Transverse colon (tissue), 4 donors: Measurements from ENCODE around the gene ZFY. TPM values are rescaled to one million over a fixed set of nuclear protein-coding genes. Genes with fewer than 3 reads are reported as not detected.

Source experiments
- DNase-seq: peaks from one replicate; pipeline ENCODE4 v3.0.0-alpha.2; 2019
- H3K27ac ChIP-seq, 4 donors: fragments of 200-600 bp; sonication (generic); 2 replicates each; pipeline ENCODE4 v1.5.1; 2016 to 2018; ENCODE audit warnings: inconsistent platforms in 4 of 4
- H3K27me3 ChIP-seq: fragments of 200-600 bp; sonication (generic); 2 replicates; pipeline ENCODE4 v1.5.1; 2017; ENCODE audit warnings: inconsistent platforms
- H3K36me3 ChIP-seq, 4 donors: fragments of 200-600 bp; sonication (generic); 2 replicates each; pipeline ENCODE4 v1.5.1; 2017 to 2019; ENCODE audit warnings: inconsistent platforms in 4 of 4
- H3K4me1 ChIP-seq, 4 donors: fragments of 200-600 bp; sonication (generic); 2 replicates each; pipeline ENCODE4 v1.5.1; 2017 to 2020; ENCODE audit warnings: inconsistent platforms in 4 of 4
- H3K4me3 ChIP-seq, 4 donors: fragments of 200-600 bp; sonication (generic); 1 replicate in 1 of 4; 2 replicates in 3 of 4; pipeline versions ENCODE4 v1.5.1 to v1.6.1; 2017 to 2019; ENCODE audit warnings: inconsistent platforms in 4 of 4
- H3K9me3 ChIP-seq, 2 donors: fragments of 200-600 bp; sonication (generic); 2 replicates each; pipeline ENCODE4 v1.5.1; 2017 to 2019; ENCODE audit warnings: inconsistent platforms in 2 of 2
- CTCF ChIP-seq, 5 experiments: fragments of 200-600 bp in 3 of 5; fragments of 450-650 bp in 2 of 5; sonication (generic) in 3 of 5; IDR thresholded peaks; 1 replicate in 2 of 5; 2 replicates in 3 of 5; pipeline ENCODE4 v1.5.1; 2016 to 2017; ENCODE audit warnings: antibody characterized with exemption in 5 of 5, inconsistent platforms in 3 of 5, mild to moderate bottlenecking in 2 of 5, moderate library complexity in 1 of 5
- EP300 ChIP-seq: sonication (generic); formaldehyde crosslinking; IDR thresholded peaks from one replicate; pipeline ENCODE4 v1.6.1; 2017; ENCODE audit warnings: antibody characterized with exemption, low read depth
- POLR2A ChIP-seq: fragments of 450-650 bp; IDR thresholded peaks from one replicate; pipeline ENCODE4 v1.6.1; 2016; ENCODE audit warnings: antibody characterized with exemption, mild to moderate bottlenecking, moderate library complexity
- POLR2AphosphoS5 ChIP-seq, 3 donors: sonication (generic); formaldehyde crosslinking; IDR thresholded peaks; one replicate each; pipeline ENCODE4 v1.6.1; 2016; ENCODE audit warnings: antibody characterized with exemption in 3 of 3
- WGBS, 2 donors: methylation state at CpG; one replicate each; pipeline ENCODE4 v1.1.5; 2018; ENCODE audit warnings: low coverage in 1 of 2; 5-methylcytosine and 5-hydroxymethylcytosine counted together
- in situ Hi-C, 4 donors: fragments of 200-750 bp; cut with MboI; loops; one replicate each; pipeline versions ENCODE4 v1.15.0 to v1.15.1; 2017; ENCODE audit warnings: low sequenced_read_pairs in 3 of 4, low pct_ligation_motif_present in 1 of 4, low pct_unique_long_range_greater_than_20kb in 1 of 4
- intact Hi-C: fragments of 100-400 bp; cut with DNase I; formaldehyde crosslinking; loops from one replicate; pipeline ENCODE4 v1.15.1; 2023; ENCODE audit warnings: low total_unique reads
- total RNA-seq, 4 donors: library from RNA; depleted of rRNA; stranded (reverse); fragments of >200 nt; gene quantifications; one replicate each; pipeline ENCODE4 v1.1.0, GENCODE V29; 2016

Gene ZFY
- total RNA-seq, 4 donors from 2014 or later, result 12.7 to 15.8 TPM; not detected in 2

- 53% methylated on average over 3 of the region's 10 CpGs; no CpG with 5 or more reads in 1 of the 2 donors for WGBS, 2 donors
- Histone ChIP-seq H3K27me3 (no peaks in the 10 kb centered on the region), H3K4me1 (peaks cover 0 to 16% (median 0%) of the 10 kb centered on the region in 4 donors), H3K36me3 (no peaks in the 10 kb centered on the region), H3K9me3 (no peaks in the 10 kb centered on the region), H3K4me3 (peak overlapping the region in 2 of 4 donors; percentile 58 to 70), H3K27ac (peak overlapping the region in 2 of 4 donors; percentile 99 to 100)
- DNase-seq, result no peak
- intact Hi-C loops, result no loop called here
- in situ Hi-C loops, result no loop called here
- TF ChIP-seq POLR2AphosphoS5 (IDR thresholded peaks at IDR 0.05) (no peak), CTCF (IDR thresholded peaks at IDR 0.05) (no peak), EP300 (no peak), POLR2A (no peak)
Observed at GRCh38 chrY:2934078-2934477, 1.1 kb upstream of the ZFY start.

- H3K36me3 ChIP-seq, result no peaks in the 10 kb centered on the region
- no peaks in the 10 kb centered on the region for H3K9me3 ChIP-seq
- TF ChIP-seq EP300, result no peak
- TF ChIP-seq POLR2A, result no peak
- TF ChIP-seq POLR2AphosphoS5 (IDR thresholded peaks at IDR 0.05), result no peak
- peak in 2 of 5 experiments; percentile 64 to 68 for TF ChIP-seq CTCF (IDR thresholded peaks at IDR 0.05)
- intact Hi-C loops, result no loop called here
- H3K4me3 ChIP-seq, result peak overlapping the region in 2 of 4 donors; percentile 58 to 70
- in situ Hi-C loops, result no loop called here
- DNase-seq, result no peak
- H3K27ac ChIP-seq, result peak overlapping the region in 2 of 4 donors; percentile 99 to 100
- no peaks in the 10 kb centered on the region for H3K27me3 ChIP-seq
- peaks cover 0 to 23% (median 0%) of the 10 kb centered on the region in 4 donors for H3K4me1 ChIP-seq
- no CpG with 5 or more reads among the region's 63 CpGs for WGBS, 2 donors
Observed at GRCh38 chrY:2935716-2936435, 695 bp downstream of the ZFY start.

- TF ChIP-seq EP300, result no peak
- no peak for TF ChIP-seq POLR2A
- no peak for TF ChIP-seq CTCF (IDR thresholded peaks at IDR 0.05)
- no peak for TF ChIP-seq POLR2AphosphoS5 (IDR thresholded peaks at IDR 0.05)
- Histone ChIP-seq H3K4me3 (peak overlapping the region in 2 of 4 donors; percentile 58 to 70), H3K27ac (peak overlapping the region in 2 of 4 donors; percentile 99 to 100), H3K4me1 (peaks cover 0 to 23% (median 0%) of the 10 kb centered on the region in 4 donors), H3K9me3 (no peaks in the 10 kb centered on the region), H3K27me3 (no peaks in the 10 kb centered on the region), H3K36me3 (no peaks in the 10 kb centered on the region)
- intact Hi-C loops, result no loop called here
- in situ Hi-C loops, result no loop called here
- 0% methylated on average over 5 of the region's 6 CpGs; no CpG with 5 or more reads in 1 of the 2 donors for WGBS, 2 donors
- no peak for DNase-seq
Observed at GRCh38 chrY:2936436-2936750, 1.2 kb downstream of the ZFY start.

- no CpG with 5 or more reads among the region's 19 CpGs for WGBS, 2 donors
- no peaks in the 10 kb centered on the region for H3K9me3 ChIP-seq
- H3K27ac ChIP-seq, result peak overlapping the region in 2 of 4 donors; percentile 99 to 100
- H3K4me3 ChIP-seq, result peak overlapping the region in 1 of 4 donors; percentile 70
- DNase-seq, result no peak
- in situ Hi-C loops, result no loop called here
- intact Hi-C loops, result no loop called here
- H3K36me3 ChIP-seq, result no peaks in the 10 kb centered on the region
- no peaks in the 10 kb centered on the region for H3K27me3 ChIP-seq
- TF ChIP-seq EP300 (no peak), CTCF (IDR thresholded peaks at IDR 0.05) (no peak), POLR2A (no peak), POLR2AphosphoS5 (IDR thresholded peaks at IDR 0.05) (no peak)
- peaks cover 0 to 23% (median 0%) of the 10 kb centered on the region in 4 donors for H3K4me1 ChIP-seq
Observed at GRCh38 chrY:2937149-2937548, 2.0 kb downstream of the ZFY start.
